ENCODE results near the gene MBNL1. TPM values are rescaled to one million over a fixed set of nuclear protein-coding genes. Genes with fewer than 3 reads are reported as not detected.

Gene MBNL1
- total RNA-seq, 2 donors from 2014 or later: 1.3 to 4.9 TPM

DNA sequence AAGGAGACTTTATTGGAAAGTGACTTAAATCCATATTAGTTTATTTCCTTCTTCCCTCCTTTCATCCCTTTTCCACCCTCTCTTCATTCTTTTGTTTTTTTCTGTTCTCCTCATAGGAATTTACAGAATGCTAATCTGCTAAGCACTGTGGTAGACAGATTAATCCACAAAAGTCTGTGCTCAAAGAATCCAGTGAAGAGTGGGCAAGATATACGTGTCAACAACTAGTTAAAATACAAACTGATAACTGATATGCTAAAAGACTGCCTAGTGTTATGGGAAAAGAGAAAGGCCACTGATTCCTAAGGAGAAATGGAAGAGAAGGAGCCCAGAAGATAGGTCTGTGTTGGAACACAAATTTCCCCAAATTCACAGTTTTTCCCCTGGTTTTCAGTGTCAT lies 202.2 kb downstream of the MBNL1 start:
- H3K27me3 Mint-ChIP-seq (ENCODE audit: insufficient read depth): no peaks in the 10 kb centered on the region
- peak overlapping the region; percentile 69 for H3K27ac Mint-ChIP-seq
- peaks cover 15% of the 10 kb centered on the region for H3K4me1 Mint-ChIP-seq

GRCh38 chr3:152471814-152472671 lies 203.3 kb downstream of the MBNL1 start:
- peak; percentile 76 for DNase-seq
- Mint-ChIP-seq H3K36me3 (ENCODE audit: low read depth) (peaks cover 2% of the 10 kb centered on the region), H3K4me1 (peaks cover 15% of the 10 kb centered on the region), H3K4me3 (no peak overlapping the region), H3K27ac (no peak overlapping the region), H3K9me3 (peaks cover 14% of the 10 kb centered on the region), H3K27me3 (ENCODE audit: insufficient read depth) (no peaks in the 10 kb centered on the region)
- TF ChIP-seq, protein P1, sequence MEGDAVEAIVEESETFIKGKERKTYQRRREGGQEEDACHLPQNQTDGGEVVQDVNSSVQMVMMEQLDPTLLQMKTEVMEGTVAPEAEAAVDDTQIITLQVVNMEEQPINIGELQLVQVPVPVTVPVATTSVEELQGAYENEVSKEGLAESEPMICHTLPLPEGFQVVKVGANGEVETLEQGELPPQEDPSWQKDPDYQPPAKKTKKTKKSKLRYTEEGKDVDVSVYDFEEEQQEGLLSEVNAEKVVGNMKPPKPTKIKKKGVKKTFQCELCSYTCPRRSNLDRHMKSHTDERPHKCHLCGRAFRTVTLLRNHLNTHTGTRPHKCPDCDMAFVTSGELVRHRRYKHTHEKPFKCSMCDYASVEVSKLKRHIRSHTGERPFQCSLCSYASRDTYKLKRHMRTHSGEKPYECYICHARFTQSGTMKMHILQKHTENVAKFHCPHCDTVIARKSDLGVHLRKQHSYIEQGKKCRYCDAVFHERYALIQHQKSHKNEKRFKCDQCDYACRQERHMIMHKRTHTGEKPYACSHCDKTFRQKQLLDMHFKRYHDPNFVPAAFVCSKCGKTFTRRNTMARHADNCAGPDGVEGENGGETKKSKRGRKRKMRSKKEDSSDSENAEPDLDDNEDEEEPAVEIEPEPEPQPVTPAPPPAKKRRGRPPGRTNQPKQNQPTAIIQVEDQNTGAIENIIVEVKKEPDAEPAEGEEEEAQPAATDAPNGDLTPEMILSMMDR (conservative IDR thresholded peaks at IDR 0.05): peak; percentile 76
- H3K9me3 ChIP-seq (ENCODE audit: control insufficient read depth, low read length): peaks cover 26% of the 10 kb centered on the region
- no peaks in the 10 kb centered on the region for H3K27me3 ChIP-seq (ENCODE audit: control insufficient read depth, insufficient read depth, low read length, poor library complexity, severe bottlenecking)
- no peak overlapping the region for H3K4me3 ChIP-seq (ENCODE audit: low read length)
- no peak overlapping the region for H3K9ac ChIP-seq (ENCODE audit: extremely low read depth, low read length, poor library complexity, severe bottlenecking)
- no peak overlapping the region for H3K27ac ChIP-seq (ENCODE audit: low read depth, low read length)
- WGBS, 2 experiments (ENCODE audit: insufficient coverage in 1 of 2, insufficient read length in 1 of 2): 84 to 85% methylated on average over 13 to 15 of the region's 15 CpGs
- no peaks in the 10 kb centered on the region for H3K4me1 ChIP-seq (ENCODE audit: control insufficient read depth, insufficient read depth, low read length)
- H3K36me3 ChIP-seq (ENCODE audit: control insufficient read depth, insufficient read depth, low read length): no peaks in the 10 kb centered on the region

More for the DNA sequence above, 202.2 kb downstream of the MBNL1 start:
- TF ChIP-seq, protein P1 (conservative IDR thresholded peaks at IDR 0.05): no peak
- Histone ChIP-seq H3K9ac (ENCODE audit: extremely low read depth, low read length, poor library complexity, severe bottlenecking) (no peak overlapping the region), H3K27me3 (ENCODE audit: control insufficient read depth, insufficient read depth, low read length, poor library complexity, severe bottlenecking) (no peaks in the 10 kb centered on the region), H3K27ac (ENCODE audit: low read depth, low read length) (no peak overlapping the region), H3K4me1 (ENCODE audit: control insufficient read depth, insufficient read depth, low read length) (no peaks in the 10 kb centered on the region), H3K36me3 (ENCODE audit: control insufficient read depth, insufficient read depth, low read length) (no peaks in the 10 kb centered on the region), H3K4me3 (ENCODE audit: low read length) (peak overlapping the region; percentile 56), H3K9me3 (ENCODE audit: control insufficient read depth, low read length) (peaks cover 20% of the 10 kb centered on the region)
- WGBS, 2 experiments (ENCODE audit: insufficient coverage in 1 of 2, insufficient read length in 1 of 2): 43% methylated on average over 1 of the region's 1 CpG; no CpG with 5 or more reads in 1 of the 2 experiments
- H3K9me3 Mint-ChIP-seq: peaks cover 11% of the 10 kb centered on the region
- H3K4me3 Mint-ChIP-seq: no peak overlapping the region
- no peak for DNase-seq
- H3K36me3 Mint-ChIP-seq (ENCODE audit: low read depth): peaks cover 2% of the 10 kb centered on the region

- H3K9ac ChIP-seq (ENCODE audit: extremely low read depth, low read length, poor library complexity, severe bottlenecking): no peak overlapping the region
- no peak overlapping the region for H3K27ac Mint-ChIP-seq
- H3K4me1 ChIP-seq (ENCODE audit: control insufficient read depth, insufficient read depth, low read length): no peaks in the 10 kb centered on the region
- peaks cover 15% of the 10 kb centered on the region for H3K4me1 Mint-ChIP-seq
- H3K4me3 ChIP-seq (ENCODE audit: low read length): no peak overlapping the region
- H3K9me3 ChIP-seq (ENCODE audit: control insufficient read depth, low read length): peaks cover 26% of the 10 kb centered on the region
- H3K27ac ChIP-seq (ENCODE audit: low read depth, low read length): no peak overlapping the region
- peaks cover 2% of the 10 kb centered on the region for H3K36me3 Mint-ChIP-seq (ENCODE audit: low read depth)
- H3K27me3 Mint-ChIP-seq (ENCODE audit: insufficient read depth): no peaks in the 10 kb centered on the region
- H3K9me3 Mint-ChIP-seq: peaks cover 14% of the 10 kb centered on the region
- TF ChIP-seq, protein P1 (conservative IDR thresholded peaks at IDR 0.05): no peak
- H3K4me3 Mint-ChIP-seq: no peak overlapping the region
- WGBS, 2 experiments (ENCODE audit: insufficient coverage in 1 of 2, insufficient read length in 1 of 2): 94 to 100% methylated on average over 3 of the region's 3 CpGs
- H3K27me3 ChIP-seq (ENCODE audit: control insufficient read depth, insufficient read depth, low read length, poor library complexity, severe bottlenecking): no peaks in the 10 kb centered on the region
- H3K36me3 ChIP-seq (ENCODE audit: control insufficient read depth, insufficient read depth, low read length): no peaks in the 10 kb centered on the region
- no peak for DNase-seq
Measured at GRCh38 chr3:152472672-152472954, 203.9 kb downstream of the MBNL1 start.
